COLO829 (cell line): ENCODE results near the gene NEURL1.
A peak's percentile ranks its signal among the peaks of the same experiment; 100 is the strongest.

Experiments
- DNase-seq: peaks from one replicate; pipeline ENCODE4 v3.0.0; 2012; ENCODE audit warnings: low spot score

Gene NEURL1, protein sequence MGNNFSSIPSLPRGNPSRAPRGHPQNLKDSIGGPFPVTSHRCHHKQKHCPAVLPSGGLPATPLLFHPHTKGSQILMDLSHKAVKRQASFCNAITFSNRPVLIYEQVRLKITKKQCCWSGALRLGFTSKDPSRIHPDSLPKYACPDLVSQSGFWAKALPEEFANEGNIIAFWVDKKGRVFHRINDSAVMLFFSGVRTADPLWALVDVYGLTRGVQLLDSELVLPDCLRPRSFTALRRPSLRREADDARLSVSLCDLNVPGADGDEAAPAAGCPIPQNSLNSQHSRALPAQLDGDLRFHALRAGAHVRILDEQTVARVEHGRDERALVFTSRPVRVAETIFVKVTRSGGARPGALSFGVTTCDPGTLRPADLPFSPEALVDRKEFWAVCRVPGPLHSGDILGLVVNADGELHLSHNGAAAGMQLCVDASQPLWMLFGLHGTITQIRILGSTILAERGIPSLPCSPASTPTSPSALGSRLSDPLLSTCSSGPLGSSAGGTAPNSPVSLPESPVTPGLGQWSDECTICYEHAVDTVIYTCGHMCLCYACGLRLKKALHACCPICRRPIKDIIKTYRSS

DNA sequence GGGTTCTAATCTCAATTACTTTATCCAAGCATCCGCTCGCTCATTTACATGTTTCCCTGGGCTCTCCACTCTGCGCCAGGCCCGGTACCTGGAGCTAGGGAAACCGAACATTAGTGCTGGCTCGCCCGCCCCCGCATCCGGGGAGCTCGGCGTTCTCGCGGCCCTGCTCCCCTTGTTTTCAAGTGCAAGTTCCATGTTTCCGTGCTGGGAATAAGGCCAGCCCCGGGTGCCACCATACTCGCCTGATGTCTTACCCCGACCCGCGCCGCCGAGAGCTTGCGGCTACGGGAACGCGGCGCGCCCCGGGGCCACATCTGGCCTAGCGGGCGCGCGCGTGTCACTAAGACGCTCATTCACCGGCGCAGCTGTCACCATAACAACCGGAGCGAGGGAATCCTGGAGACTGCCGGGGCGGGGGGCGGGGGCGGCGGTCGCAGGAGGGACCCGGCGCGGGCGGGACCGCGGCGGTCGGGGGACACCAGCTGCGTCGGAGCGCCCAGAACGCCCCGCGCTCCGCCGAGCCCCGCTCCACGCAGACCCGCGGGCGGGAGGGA, at the start of gene NEURL1:
NEURL1 (plus strand) TSS at position 344 of the 554 bp plus-strand sequence. CDS start 683 bp downstream, outside the sequence.
- no peak for DNase-seq

GRCh38 chr10:103444478-103444877, 49.0 kb upstream of the NEURL1 start:
- no peak for DNase-seq

GRCh38 chr10:103445366-103445765, 48.1 kb upstream of the NEURL1 start:
- no peak for DNase-seq

DNA sequence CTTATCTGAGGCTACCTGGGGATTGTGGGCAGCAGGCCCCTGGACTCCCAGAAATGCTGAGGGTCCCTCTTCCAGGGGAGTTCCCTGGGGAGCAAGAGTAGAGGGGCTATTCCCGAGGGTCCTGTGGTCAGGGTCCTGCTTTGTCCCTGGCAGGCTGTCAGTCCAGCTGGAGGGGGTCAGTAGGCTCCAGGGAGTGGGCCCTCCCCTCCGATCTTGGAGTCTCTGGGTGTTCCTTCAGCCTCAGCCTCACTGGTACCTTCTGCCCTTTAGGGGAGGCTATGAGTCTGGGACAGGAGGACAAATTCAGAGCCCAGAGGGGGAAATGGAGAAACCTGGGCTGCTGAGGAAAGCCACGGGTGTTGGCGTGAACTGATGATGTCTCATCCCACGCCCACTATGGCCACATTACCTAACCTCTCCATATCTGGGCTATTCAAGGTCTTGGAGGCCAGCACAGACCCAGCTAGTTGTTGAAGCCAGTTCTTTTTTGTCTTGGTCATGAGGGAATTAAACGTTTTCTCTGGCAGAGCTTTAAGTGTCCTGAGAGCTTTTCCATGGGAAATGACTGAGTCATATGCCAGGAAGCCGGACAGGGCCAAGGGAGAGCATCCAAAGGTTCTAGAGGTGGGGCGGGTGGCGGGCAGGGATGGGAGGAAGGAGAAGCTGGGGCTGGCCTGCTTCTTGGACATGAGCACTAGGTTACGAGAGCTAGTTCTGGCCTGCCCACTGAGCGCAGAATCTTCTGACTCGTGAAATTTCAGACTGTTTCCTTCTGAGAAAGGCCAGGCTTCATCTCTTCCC, 47.5 kb upstream of the NEURL1 start:
- DNase-seq = no peak

DNA sequence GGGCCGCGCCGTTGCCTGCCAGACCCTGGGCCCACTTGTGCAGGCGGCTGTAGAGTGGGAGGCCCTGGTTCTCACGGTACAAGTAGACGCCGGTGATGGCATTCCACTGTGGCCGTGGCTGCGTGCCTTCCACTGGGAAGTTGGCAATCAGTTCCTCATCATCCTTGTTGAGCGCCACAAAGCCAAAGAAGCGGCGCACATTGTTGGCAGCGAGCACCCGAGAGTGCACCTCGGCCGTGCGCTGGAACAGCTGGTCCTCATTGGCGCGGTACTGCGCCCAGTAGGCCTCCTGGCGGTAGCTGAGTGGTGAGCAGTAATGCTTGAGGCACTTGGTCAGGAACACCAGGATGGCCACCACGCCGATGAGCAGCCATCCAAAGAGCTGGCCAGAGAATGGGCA, 46.3 kb upstream of the NEURL1 start:
- no peak for DNase-seq

DNA sequence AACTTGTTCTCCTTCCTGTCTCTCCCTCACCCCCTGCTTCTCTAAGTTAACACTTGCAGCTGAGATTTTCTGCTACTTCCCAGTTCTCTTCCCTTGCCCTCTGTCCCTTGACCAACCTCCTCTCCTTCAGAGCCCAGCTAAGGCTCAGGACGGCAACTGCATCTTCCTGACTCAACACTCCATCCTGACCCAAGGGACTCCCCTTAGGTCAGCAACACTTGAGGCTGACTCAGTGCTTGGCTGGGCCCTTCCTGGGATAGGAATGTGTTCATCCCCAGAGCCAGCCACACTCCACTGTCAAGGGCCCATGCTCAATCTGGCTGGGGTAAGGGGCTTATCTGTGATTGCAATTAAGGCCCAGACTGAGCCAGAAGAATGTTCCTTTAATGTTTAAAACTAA, 44.8 kb upstream of the NEURL1 start:
- no peak for DNase-seq

DNA sequence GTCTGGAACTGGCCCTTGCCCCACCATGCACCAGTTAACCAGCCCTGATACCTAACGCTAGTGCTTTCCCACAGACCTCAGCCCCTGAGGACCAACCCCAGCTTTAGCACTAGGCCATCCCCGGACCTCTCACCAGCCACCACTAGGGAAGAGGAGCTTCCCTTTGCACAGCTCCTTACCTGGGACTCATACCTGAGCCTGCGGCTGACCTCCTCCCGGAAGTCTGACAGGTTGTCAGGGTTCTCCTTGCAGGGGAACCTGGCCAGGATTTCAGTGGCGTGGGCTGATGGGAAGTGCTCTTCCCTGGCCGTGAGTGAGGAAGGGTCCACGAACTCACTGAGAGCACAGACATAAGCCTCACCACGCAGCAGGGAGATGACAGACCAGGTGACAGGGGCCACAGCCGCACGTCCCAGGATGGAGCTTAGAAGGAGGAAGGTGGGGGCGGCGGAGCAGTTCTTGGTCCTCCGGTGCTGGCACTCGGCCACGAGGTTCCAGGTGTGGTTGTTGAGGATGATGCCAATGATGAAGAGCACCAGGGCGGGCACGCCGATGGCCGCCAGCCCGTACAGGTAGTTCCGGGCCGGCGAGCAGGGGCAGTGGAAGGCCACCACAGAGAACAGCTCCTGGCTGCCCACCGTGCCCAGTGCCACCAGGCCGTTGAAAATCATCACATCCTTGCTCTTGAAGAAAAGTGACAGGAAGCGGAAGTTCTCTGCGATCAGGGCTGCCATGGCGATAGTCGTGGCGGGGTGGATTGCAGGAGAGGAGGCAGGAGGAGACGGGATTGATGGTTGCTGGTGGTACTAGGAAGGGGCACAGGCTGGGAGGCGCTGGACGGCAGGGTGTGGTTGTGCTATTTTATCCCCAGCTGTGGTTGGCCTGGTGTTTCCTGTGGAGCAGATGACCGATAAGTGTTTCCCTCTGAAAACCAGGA, 44.0 kb upstream of the NEURL1 start:
- no peak for DNase-seq

DNA sequence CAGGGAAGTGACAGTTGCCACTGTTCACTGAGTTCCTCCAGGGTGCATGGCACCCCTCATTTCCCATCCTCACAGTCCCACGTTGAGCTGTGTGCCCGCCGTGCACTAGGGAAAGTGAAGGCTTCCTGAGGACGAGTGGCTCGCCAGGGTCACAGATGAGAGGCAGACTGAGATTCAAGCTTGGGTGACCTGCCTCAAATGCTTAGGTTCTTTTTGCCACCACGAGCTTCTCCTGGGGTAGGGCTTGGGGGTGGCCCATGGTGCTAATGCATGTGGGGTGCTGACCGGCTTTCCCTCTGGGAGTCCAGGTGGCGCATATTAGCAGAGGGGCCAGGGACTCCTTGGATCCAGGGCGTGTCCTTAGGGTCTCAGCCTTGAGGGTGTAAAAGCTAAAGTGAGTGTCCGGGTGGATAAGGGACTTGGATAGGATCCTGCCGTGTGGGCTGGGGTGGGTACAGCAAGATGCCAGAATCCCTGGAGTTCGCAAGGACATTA, 43.3 kb upstream of the NEURL1 start:
- no peak for DNase-seq

GRCh38 chr10:103451091-103451813, 42.3 kb upstream of the NEURL1 start:
- peak; percentile 80 for DNase-seq

- DNase-seq = peak; percentile 68
Measured at GRCh38 chr10:103451831-103452505, 41.5 kb upstream of the NEURL1 start, which contains the start of gene CALHM2. TSS of gene CALHM2 (minus strand) at chr10:103452370. CDS start at chr10:103449941, 2,429 bp downstream.

- DNase-seq = no peak
Measured at GRCh38 chr10:103452506-103453230, 40.8 kb upstream of the NEURL1 start.

- DNase-seq = no peak
Measured at GRCh38 chr10:103454026-103454425, 39.5 kb upstream of the NEURL1 start.

- no peak for DNase-seq
Measured at GRCh38 chr10:103455235-103455634, 38.3 kb upstream of the NEURL1 start.

- no peak for DNase-seq
Measured at GRCh38 chr10:103456074-103456660, 37.3 kb upstream of the NEURL1 start.

- DNase-seq = no peak
Measured at GRCh38 chr10:103457176-103457712, 36.3 kb upstream of the NEURL1 start.

DNA sequence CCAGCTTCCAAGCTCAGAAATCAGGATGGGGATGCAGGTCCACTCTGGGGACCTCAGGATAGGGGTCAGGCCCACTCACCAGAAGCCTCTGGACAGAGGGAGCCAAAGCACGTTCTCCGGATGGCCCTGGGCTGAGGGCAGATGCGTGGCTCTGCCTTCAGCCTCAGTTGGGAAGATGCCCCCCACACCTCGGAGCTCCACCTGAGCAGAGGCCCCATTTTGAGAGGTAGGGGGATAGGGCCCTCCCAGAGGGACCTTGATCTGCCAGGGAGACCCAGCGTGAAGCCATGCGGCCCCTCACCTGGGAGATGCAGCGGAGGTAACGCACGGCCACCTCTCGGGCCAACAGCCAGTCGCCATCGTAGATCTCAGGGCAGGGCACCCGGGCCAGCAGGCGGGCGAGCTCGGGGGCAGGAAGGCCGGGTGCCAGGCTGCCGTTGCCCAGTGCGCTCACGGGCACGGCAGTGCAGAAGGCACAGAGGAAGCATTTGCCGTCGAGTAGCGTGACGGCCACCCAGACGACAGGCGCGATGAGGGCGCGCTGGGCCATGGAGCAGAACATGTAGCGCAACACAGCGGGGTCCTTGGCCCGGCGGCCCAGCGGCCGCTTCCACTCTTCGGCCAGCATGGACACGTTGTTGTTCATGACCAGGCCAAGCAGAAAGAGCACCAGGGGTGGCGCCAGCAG, 35.5 kb upstream of the NEURL1 start:
- no peak for DNase-seq

DNA sequence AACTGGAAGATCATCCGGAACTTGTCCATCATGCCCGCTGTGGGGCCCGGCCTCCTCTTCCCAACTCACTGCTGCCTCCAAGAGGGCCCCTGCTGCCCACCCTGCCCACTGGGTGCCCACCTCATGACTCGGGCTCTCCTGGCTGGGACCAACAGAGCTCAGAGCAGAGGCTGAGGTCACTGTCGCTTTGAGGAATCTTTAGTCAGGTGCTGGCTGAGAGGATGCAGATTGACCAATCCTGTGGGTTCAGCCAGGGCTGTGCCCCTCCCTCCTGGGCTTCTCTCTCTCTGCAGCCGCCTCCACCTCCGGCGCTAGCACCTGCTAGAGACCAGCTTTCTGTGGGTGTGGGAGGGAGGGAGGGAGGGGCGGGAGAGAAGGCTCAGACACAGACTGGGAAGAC, 34.8 kb upstream of the NEURL1 start, which contains the start of gene CALHM1:
CALHM1 (minus strand) TSS at position 181 of the 400 bp plus-strand sequence; CDS start at position 32, 149 bp downstream.
- DNase-seq = no peak

DNA sequence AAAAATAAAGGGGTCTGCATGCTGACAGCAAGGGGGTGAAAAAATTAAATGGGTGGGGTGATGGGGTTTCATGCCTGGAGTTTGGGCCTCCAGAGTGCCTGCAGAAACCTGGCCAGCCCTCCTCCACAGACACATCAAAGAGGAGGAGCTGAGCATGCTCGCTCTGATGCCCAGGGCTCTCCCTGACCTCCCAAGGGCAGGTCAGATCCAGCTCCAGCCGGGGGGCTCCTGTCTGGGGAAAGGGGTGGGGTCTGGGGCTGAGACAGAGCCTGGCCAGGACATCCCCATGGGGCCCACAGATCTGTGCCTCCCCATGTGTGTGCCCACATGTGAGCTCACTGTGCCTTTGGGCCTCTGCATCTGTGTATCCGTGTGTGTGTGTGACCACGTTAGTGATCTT, 33.9 kb upstream of the NEURL1 start:
- no peak for DNase-seq
